ENCODE data around the gene SET. TPM values are rescaled to one million over a fixed set of nuclear protein-coding genes. Genes with fewer than 3 reads are reported as not detected.

The SET gene
- total and polyA plus RNA-seq, 4 donors: 398 to 512 (median 453) TPM

GRCh38 chr9:128742401-128742800 is 53.4 kb downstream of the SET start:
- no peak overlapping the region for H3K27ac ChIP-seq (ENCODE audit: low read depth, low read length)
- H3K36me3 ChIP-seq (ENCODE audit: control insufficient read depth, insufficient read depth, low read length): peaks cover 63% of the 10 kb centered on the region
- no peaks in the 10 kb centered on the region for H3K27me3 ChIP-seq (ENCODE audit: control insufficient read depth, insufficient read depth, low read length)
- no peak for DNase-seq (ENCODE audit: low read depth in 4 of 6, low spot score in 6 of 6)
- WGBS (ENCODE audit: insufficient coverage): 90% methylated on average over 19 of the region's 20 CpGs
- no peak overlapping the region for H3K4me3 ChIP-seq (ENCODE audit: low read depth, low read length)
- no peaks in the 10 kb centered on the region for H3K4me1 ChIP-seq (ENCODE audit: control insufficient read depth, insufficient read depth, low read length)
- no peaks in the 10 kb centered on the region for H3K9me3 ChIP-seq (ENCODE audit: control insufficient read depth, insufficient read depth, low read length)

- Histone ChIP-seq H3K36me3 (ENCODE audit: control insufficient read depth, insufficient read depth, low read length) (peaks cover 72% of the 10 kb centered on the region), H3K4me3 (ENCODE audit: low read depth, low read length) (no peak overlapping the region), H3K4me1 (ENCODE audit: control insufficient read depth, insufficient read depth, low read length) (no peaks in the 10 kb centered on the region), H3K27ac (ENCODE audit: low read depth, low read length) (no peak overlapping the region), H3K27me3 (ENCODE audit: control insufficient read depth, insufficient read depth, low read length) (no peaks in the 10 kb centered on the region), H3K9me3 (ENCODE audit: control insufficient read depth, insufficient read depth, low read length) (no peaks in the 10 kb centered on the region)
- no peak for DNase-seq (ENCODE audit: low read depth in 4 of 6, low spot score in 6 of 6)
- no CpG with 5 or more reads among the region's 1 CpG for WGBS (ENCODE audit: insufficient coverage)
Measured at GRCh38 chr9:128743421-128743820, 54.4 kb downstream of the SET start.

Small RNAs within 50 kb of the gene (small RNA-seq; reads per million reads assigned to genes)
- gene RF00017 (ENCODE audit: low replicate concordance) (not detected), gene RN7SL560P (ENCODE audit: low replicate concordance) (not detected)

Other genes with a start within 250 kb of the SET start
- gene ODF2, start 233.2 kb upstream of the SET start, total RNA-seq: 10 to 100 TPM; 21.2 to 56.3 TPM
- 10 to 100 TPM; 44.1 to 67.8 TPM for gene ODF2, start 233.2 kb upstream of the SET start, polyA plus RNA-seq (ENCODE audit: insufficient read length in 2 of 2)
- 10 to 100 TPM; 14.8 to 27.8 TPM for gene GLE1, start 184.5 kb upstream of the SET start, total RNA-seq
- gene GLE1, start 184.5 kb upstream of the SET start, polyA plus RNA-seq (ENCODE audit: insufficient read length in 2 of 2): 10 to 100 TPM; 20.8 to 21.1 TPM
- 100 to 1,000 TPM; 523 to 740 TPM for gene SPTAN1, start 136.6 kb upstream of the SET start, total RNA-seq
- 1,000 to 10,000 TPM; 1,013 to 1,193 TPM for gene SPTAN1, start 136.6 kb upstream of the SET start, polyA plus RNA-seq (ENCODE audit: insufficient read length in 2 of 2)
- gene DYNC2I2, start 32.4 kb upstream of the SET start, total RNA-seq: 10 to 100 TPM; 23.0 to 65.3 TPM
- gene DYNC2I2, start 32.4 kb upstream of the SET start, polyA plus RNA-seq (ENCODE audit: insufficient read length in 2 of 2): 10 to 100 TPM; 62.9 to 63.1 TPM
- gene PKN3, start 13.3 kb downstream of the SET start, total RNA-seq: 1 to 10 TPM; 1.1 to 5.5 TPM
- 1 to 10 TPM; 5.5 to 5.9 TPM for gene PKN3, start 13.3 kb downstream of the SET start, polyA plus RNA-seq (ENCODE audit: insufficient read length in 2 of 2)
- 10 to 100 TPM in 1 of 2 donors, 1 to 10 TPM in 1; 3.5 to 12.6 TPM for gene ZDHHC12, start 34.9 kb downstream of the SET start, total RNA-seq
- 10 to 100 TPM; 11.2 to 15.0 TPM for gene ZDHHC12, start 34.9 kb downstream of the SET start, polyA plus RNA-seq (ENCODE audit: insufficient read length in 2 of 2)
- gene ZER1, start 82.7 kb downstream of the SET start, total RNA-seq: 10 to 100 TPM; 23.1 to 34.1 TPM
- 10 to 100 TPM; 51.5 to 55.3 TPM for gene ZER1, start 82.7 kb downstream of the SET start, polyA plus RNA-seq (ENCODE audit: insufficient read length in 2 of 2)
- gene TBC1D13, start 98.0 kb downstream of the SET start, total RNA-seq: 10 to 100 TPM; 11.4 to 13.9 TPM
- gene TBC1D13, start 98.0 kb downstream of the SET start, polyA plus RNA-seq (ENCODE audit: insufficient read length in 2 of 2): 10 to 100 TPM; 31.4 to 36.0 TPM
- gene ENDOG, start 129.3 kb downstream of the SET start, total RNA-seq: 10 to 100 TPM; 14.2 to 28.2 TPM
- 10 to 100 TPM; 35.5 to 36.9 TPM for gene ENDOG, start 129.3 kb downstream of the SET start, polyA plus RNA-seq (ENCODE audit: insufficient read length in 2 of 2)
- 10 to 100 TPM; 12.2 to 27.7 TPM for gene SPOUT1, start 140.6 kb downstream of the SET start, total RNA-seq
- gene SPOUT1, start 140.6 kb downstream of the SET start, polyA plus RNA-seq (ENCODE audit: insufficient read length in 2 of 2): 10 to 100 TPM; 51.1 to 57.7 TPM
- 10 to 100 TPM in 1 of 2 donors, 1 to 10 TPM in 1; 8.9 to 12.1 TPM for gene KYAT1, start 192.7 kb downstream of the SET start, total RNA-seq
- gene KYAT1, start 192.7 kb downstream of the SET start, polyA plus RNA-seq (ENCODE audit: insufficient read length in 2 of 2): 10 to 100 TPM; 14.5 to 20.5 TPM
- 10 to 100 TPM; 28.5 to 31.8 TPM for gene LRRC8A, start 192.9 kb downstream of the SET start, total RNA-seq
- gene LRRC8A, start 192.9 kb downstream of the SET start, polyA plus RNA-seq (ENCODE audit: insufficient read length in 2 of 2): 10 to 100 TPM; 53.9 to 57.4 TPM
- gene PHYHD1, start 231.8 kb downstream of the SET start, total RNA-seq: 10 to 100 TPM in 1 of 2 donors, 1 to 10 TPM in 1; 7.8 to 29.9 TPM
- 10 to 100 TPM; 23.2 to 27.4 TPM for gene PHYHD1, start 231.8 kb downstream of the SET start, polyA plus RNA-seq (ENCODE audit: insufficient read length in 2 of 2)